HepG2 (cell line): ENCODE data around the gene GAL3ST3. TPM values are rescaled to one million over a fixed set of nuclear protein-coding genes. Genes with fewer than 3 reads are reported as not detected.

Source experiments
- ATAC-seq: fragments of 200-7000 bp; cut with Tn5 transposase; 3 replicates; pipeline ENCODE4 v1.9.1; 2020; ENCODE audit warnings: mild to moderate bottlenecking, moderate library complexity
- BruUV-seq: library from RNA; stranded (reverse); fragments of 400-500 nt; replicated peaks from 2 replicates; lab custom pipeline; 2021; lab: Mats Ljungman, UMichigan
- CTCF ChIA-PET: fragments of 300-600 bp; formaldehyde crosslinking; extraction: SDS; loops from one replicate; lab custom pipeline; 2021; ENCODE audit warnings: low total read pairs, inconsistent platforms, low intra/inter-chr PET ratio; lab: Yijun Ruan, JAX
- POLR2A ChIA-PET: fragments of 350-600 bp; sonication (Branson Sonifier 250); formaldehyde crosslinking; loops from one replicate; lab custom pipeline; 2020; ENCODE audit warnings: antibody characterized with exemption, inconsistent platforms; lab: Yijun Ruan, JAX
- DNase-seq: peaks from one replicate; pipeline ENCODE4 v3.0.0-alpha.2; 2015; ENCODE audit warnings: low spot score
- FAIRE-seq: peaks from 3 replicates; lab custom pipeline; 2011; peaks lifted over from hg19 to GRCh38; lab: Jason Lieb, UNC
- H2AFZ ChIP-seq: one replicate; pipeline ENCODE4 v1.6.1; 2011; ENCODE audit warnings: low read length, inconsistent platforms
- H3K27ac ChIP-seq: fragments of 300-600 bp; 3 replicates; pipeline ENCODE4 v1.8.0; 2011; ENCODE audit warnings: mixed run types, mild to moderate bottlenecking, mixed read lengths, low read length, inconsistent platforms; ENCODE audit not compliant: insufficient read depth; ENCODE audit errors: extremely low read length
- H3K27me3 ChIP-seq, 2 experiments: fragments of 200-600 bp in 1 of 2; 2 replicates in 1 of 2; 3 replicates in 1 of 2; pipeline versions ENCODE4 v1.6.0 to v1.8.0; 2011; ENCODE audit warnings: low read length in 2 of 2, mild to moderate bottlenecking in 2 of 2, moderate library complexity in 2 of 2, inconsistent platforms in 1 of 2; ENCODE audit not compliant: insufficient read depth in 2 of 2, control insufficient read depth in 1 of 2
- H3K36me3 ChIP-seq, 2 experiments: fragments of 200-600 bp in 1 of 2; replicated peaks in 1 of 2; 2 replicates in 1 of 2; 3 replicates in 1 of 2; pipeline versions ENCODE4 v1.5.1 to v1.8.0; 2011; ENCODE audit warnings: low read length in 2 of 2, inconsistent platforms in 1 of 2; ENCODE audit not compliant: insufficient read depth in 2 of 2, control insufficient read depth in 1 of 2
- H3K4me1 ChIP-seq: 2 replicates; pipeline ENCODE4 v1.5.1; 2012; ENCODE audit warnings: low read length, inconsistent platforms; ENCODE audit not compliant: insufficient read depth
- H3K4me2 ChIP-seq: 2 replicates; pipeline ENCODE4 v1.6.0; 2011; ENCODE audit warnings: low read depth, low read length, inconsistent platforms
- H3K4me3 ChIP-seq, 3 experiments: fragments of 200-600 bp in 1 of 3; sonication (generic), shearing (Covaris generic) in 1 of 3; replicated peaks in 1 of 3; 2 replicates each; pipeline ENCODE4 v1.5.1; 2011 to 2016; ENCODE audit warnings: low read length in 3 of 3, inconsistent platforms in 2 of 3, low read depth in 2 of 3, mild to moderate bottlenecking in 2 of 3, control low read depth in 1 of 3, mixed read lengths in 1 of 3; ENCODE audit not compliant: insufficient read depth in 1 of 3
- H3K79me2 ChIP-seq: one replicate; pipeline ENCODE4 v1.6.1; 2011; ENCODE audit warnings: low read length, inconsistent platforms; ENCODE audit not compliant: insufficient read depth
- H3K9ac ChIP-seq: 2 replicates; pipeline ENCODE4 v1.6.0; 2011; ENCODE audit warnings: mild to moderate bottlenecking, low read depth, low read length, inconsistent platforms; ENCODE audit not compliant: insufficient read depth
- H3K9me3 ChIP-seq: 2 replicates; pipeline ENCODE4 v1.5.1; 2012; ENCODE audit warnings: mild to moderate bottlenecking, low read length
- H4K20me1 ChIP-seq: 2 replicates; pipeline ENCODE4 v1.6.0; 2011; ENCODE audit warnings: inconsistent platforms, mild to moderate bottlenecking, low read length, moderate library complexity; ENCODE audit not compliant: insufficient read depth
- ATF7-NPFF ChIP-seq: sonication (generic); formaldehyde crosslinking; IDR thresholded peaks from 2 replicates; pipeline ENCODE4 v1.8.1; 2023; ENCODE audit warnings: mild to moderate bottlenecking, low read depth, missing genetic modification reagents, moderate library complexity
- CEBPG ChIP-seq: IDR thresholded peaks from 2 replicates; pipeline ENCODE4 v1.6.1; 2016
- ISX ChIP-seq: sonication (generic); formaldehyde crosslinking; conservative IDR thresholded peaks from 2 replicates; pipeline ENCODE4 v1.5.0; 2020; ENCODE audit warnings: missing genetic modification reagents
- RXRB ChIP-seq: IDR thresholded peaks from 2 replicates; pipeline ENCODE4 v1.6.1; 2016; ENCODE audit warnings: borderline replicate concordance, missing genetic modification reagents, missing compliant biosample characterization
- SIN3B ChIP-seq: fragments of 150-350 bp; IDR thresholded peaks from 2 replicates; pipeline ENCODE4 v1.6.1; 2014; ENCODE audit warnings: low read length
- STAG1 ChIP-seq: sonication (generic); formaldehyde crosslinking; IDR thresholded peaks from 2 replicates; pipeline ENCODE4 v1.4.0; 2020; ENCODE audit warnings: missing genetic modification reagents
- THAP9 ChIP-seq: sonication (generic); formaldehyde crosslinking; IDR thresholded peaks from 2 replicates; pipeline ENCODE4; 2020; ENCODE audit warnings: missing genetic modification reagents, mild to moderate bottlenecking, borderline replicate concordance
- WIZ ChIP-seq: sonication (generic); formaldehyde crosslinking; IDR thresholded peaks from 2 replicates; pipeline ENCODE4 v1.5.1; 2020; ENCODE audit warnings: mild to moderate bottlenecking, missing genetic modification reagents
- ZNF10 ChIP-seq: sonication (generic); formaldehyde crosslinking; IDR thresholded peaks from 2 replicates; pipeline ENCODE4 v1.4.0; 2020; ENCODE audit warnings: mild to moderate bottlenecking, low read depth, missing genetic modification reagents, borderline replicate concordance
- ZNF263 ChIP-seq: sonication (generic); formaldehyde crosslinking; IDR thresholded peaks from 2 replicates; pipeline ENCODE4 v1.4.0; 2020; ENCODE audit warnings: missing genetic modification reagents
- ZNF552 ChIP-seq: sonication (generic); formaldehyde crosslinking; IDR thresholded peaks from 2 replicates; pipeline ENCODE4 v1.9.0; 2022; ENCODE audit warnings: missing genetic modification reagents, mild to moderate bottlenecking, borderline replicate concordance
- ZNF704 ChIP-seq: sonication (generic); formaldehyde crosslinking; IDR thresholded peaks from 2 replicates; pipeline ENCODE4 v1.8.1; 2023; ENCODE audit warnings: mild to moderate bottlenecking, inconsistent platforms, moderate library complexity, missing genetic modification reagents, borderline replicate concordance
- ZNF781 ChIP-seq: sonication (generic); formaldehyde crosslinking; IDR thresholded peaks from 2 replicates; pipeline ENCODE4 v1.5.1; 2020; ENCODE audit warnings: borderline replicate concordance, mild to moderate bottlenecking, missing genetic modification reagents; ENCODE audit errors: not compliant biosample characterization
- ZSCAN30 ChIP-seq: sonication (generic); formaldehyde crosslinking; IDR thresholded peaks from 2 replicates; pipeline ENCODE4 v1.5.0; 2020; ENCODE audit warnings: mild to moderate bottlenecking, missing genetic modification reagents
- WGBS: methylation state at CpG from one replicate; pipeline ENCODE4 v1.1.6; 2017; ENCODE audit warnings: low lambda C conversion rate; 5-methylcytosine and 5-hydroxymethylcytosine counted together
- in situ Hi-C: cut with HindIII; loops from 2 replicates; pipeline ENCODE4 v1.10.0; 2017; ENCODE audit warnings: low pct_unique_long_range_greater_than_20kb; ENCODE audit not compliant: extremely low pct_ligation_motif_present
- intact Hi-C: fragments of 100-400 bp; cut with micrococcal nuclease; formaldehyde crosslinking; loops from one replicate; pipeline ENCODE4 v1.10.0; 2022; ENCODE audit not compliant: unreplicated experiment
- polyA plus RNA-seq, 8 experiments: library from polyadenylated mRNA; depleted of rRNA in 3 of 8; stranded (reverse) in 7 of 8; unstranded in 1 of 8; fragments of >200 nt; fragmentation: Illumina TruSeq in 4 of 8; extraction: Trizol in 4 of 8; gene quantifications; 2 replicates each; pipeline versions ENCODE4 v1.2.1 to v1.2.3, GENCODE V29; 2011 to 2016; ENCODE audit warnings: low read depth in 4 of 8, missing spikeins in 1 of 8, mixed read lengths in 1 of 8; ENCODE audit not compliant: insufficient read depth in 1 of 8
- total RNA-seq, 5 experiments: library from RNA; depleted of rRNA; stranded (reverse); fragments of >200 nt; fragmentation: Illumina TruSeq; extraction: Trizol; gene quantifications; 2 replicates each; pipeline ENCODE4 v1.2.3, GENCODE V29; 2016; ENCODE audit warnings: low read depth in 1 of 5
- TF ChIP-seq, protein P1 (sequence below): sonication (generic); formaldehyde crosslinking; IDR thresholded peaks from 2 replicates; pipeline ENCODE4 v1.4.0; 2020; ENCODE audit warnings: missing genetic modification reagents; ENCODE audit errors: not compliant biosample characterization
- TF ChIP-seq, protein P2 (sequence below): sonication (generic); formaldehyde crosslinking; conservative IDR thresholded peaks from 2 replicates; pipeline ENCODE4 v1.4.0; 2020; ENCODE audit warnings: missing genetic modification reagents

Gene GAL3ST3
- total and polyA plus RNA-seq, 2 of the 13 experiments (the other 11 are each of a cell fraction or from before 2014, with no cell fraction given) = not detected

GRCh38 chr11:66081505-66081904, 32.5 kb upstream of the GAL3ST3 start:
- Histone ChIP-seq H2AFZ (no peak overlapping the region), H3K79me2 (peaks cover 16% of the 10 kb centered on the region)
- DNase-seq = no peak
- TF ChIP-seq STAG1 (CRISPR knock-in tag) = no peak
- TF ChIP-seq ZNF263 (CRISPR knock-in tag) = no peak
- no peak for TF ChIP-seq ZNF552
- no peak for TF ChIP-seq ZNF10
- TF ChIP-seq ZSCAN30 (CRISPR knock-in tag) = no peak
- TF ChIP-seq, protein P1, sequence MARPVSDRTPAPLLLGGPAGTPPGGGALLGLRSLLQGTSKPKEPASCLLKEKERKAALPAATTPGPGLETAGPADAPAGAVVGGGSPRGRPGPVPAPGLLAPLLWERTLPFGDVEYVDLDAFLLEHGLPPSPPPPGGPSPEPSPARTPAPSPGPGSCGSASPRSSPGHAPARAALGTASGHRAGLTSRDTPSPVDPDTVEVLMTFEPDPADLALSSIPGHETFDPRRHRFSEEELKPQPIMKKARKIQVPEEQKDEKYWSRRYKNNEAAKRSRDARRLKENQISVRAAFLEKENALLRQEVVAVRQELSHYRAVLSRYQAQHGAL (CRISPR knock-in tag) = no peak
- no peak for TF ChIP-seq THAP9 (CRISPR knock-in tag)
- TF ChIP-seq RXRB (CRISPR knock-in tag) = no peak
- TF ChIP-seq ISX (CRISPR knock-in tag) = no peak
- TF ChIP-seq, protein P2, sequence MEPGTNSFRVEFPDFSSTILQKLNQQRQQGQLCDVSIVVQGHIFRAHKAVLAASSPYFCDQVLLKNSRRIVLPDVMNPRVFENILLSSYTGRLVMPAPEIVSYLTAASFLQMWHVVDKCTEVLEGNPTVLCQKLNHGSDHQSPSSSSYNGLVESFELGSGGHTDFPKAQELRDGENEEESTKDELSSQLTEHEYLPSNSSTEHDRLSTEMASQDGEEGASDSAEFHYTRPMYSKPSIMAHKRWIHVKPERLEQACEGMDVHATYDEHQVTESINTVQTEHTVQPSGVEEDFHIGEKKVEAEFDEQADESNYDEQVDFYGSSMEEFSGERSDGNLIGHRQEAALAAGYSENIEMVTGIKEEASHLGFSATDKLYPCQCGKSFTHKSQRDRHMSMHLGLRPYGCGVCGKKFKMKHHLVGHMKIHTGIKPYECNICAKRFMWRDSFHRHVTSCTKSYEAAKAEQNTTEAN (CRISPR knock-in tag) = no peak
- no peak for TF ChIP-seq WIZ
- no peak for TF ChIP-seq ZNF781 (CRISPR knock-in tag)
- TF ChIP-seq ATF7-NPFF (CRISPR knock-in tag) = no peak
- TF ChIP-seq CEBPG (CRISPR knock-in tag) = no peak
- no peak for TF ChIP-seq SIN3B
- TF ChIP-seq ZNF704 (CRISPR knock-in tag) = no peak
- TF ChIP-seq, all 625 proteins: peak for 0
- H3K4me1 ChIP-seq = peaks cover 49% of the 10 kb centered on the region
- H3K4me3 ChIP-seq = no peak overlapping the region
- no peak overlapping the region for H3K9ac ChIP-seq
- H3K9me3 ChIP-seq = no peaks in the 10 kb centered on the region
- intact Hi-C loops (loop anchor here (5.0 kb wide), 1 partner anchor 56 kb away; no protein-coding TSS in a partner anchor), in situ Hi-C loops (no loop called here)
- no peak overlapping the region for H3K4me2 ChIP-seq
- 92% methylated on average over 5 of the region's 5 CpGs for WGBS
- ChIA-PET POLR2A (interaction anchor here (1.2 to 1.3 kb wide), 3 partner anchors 12 to 34 kb away, joined by 3 to 7 read pairs (median 4); partner anchors contain the start of genes PACS1 and SF3B2), CTCF (no interaction called here)
- H3K36me3 ChIP-seq = peaks cover 0 to 2% of the 10 kb centered on the region in 2 experiments; a peak in 1 of 5 replicates
- BruUV-seq = no TSS peak
- ATAC-seq = no peak
- H3K27me3 ChIP-seq = no peaks in the 10 kb centered on the region
- H4K20me1 ChIP-seq = no peaks in the 10 kb centered on the region; the same call in 1 of the 2 replicates
- no peak overlapping the region for H3K27ac ChIP-seq
- FAIRE-seq = no peak
